K562 (cell line): Measurements from ENCODE around the gene NHSL2. TPM values are rescaled to one million over a fixed set of nuclear protein-coding genes. Genes with fewer than 3 reads are reported as not detected.

Experiments used
- ATF4 ChIP-seq: fragments of 450-650 bp; formaldehyde crosslinking; IDR thresholded peaks from 2 replicates; pipeline ENCODE4 v1.4.0; 2022; ENCODE audit warnings: mild to moderate bottlenecking, moderate library complexity
- CBX5 ChIP-seq: IDR thresholded peaks from 2 replicates; pipeline ENCODE4 v1.6.1; 2014; ENCODE audit warnings: low read depth, borderline replicate concordance
- ETS1 ChIP-seq: conservative IDR thresholded peaks from 2 replicates; pipeline ENCODE4 v1.6.1; 2011; ENCODE audit warnings: low read depth, mild to moderate bottlenecking, low read length; ENCODE audit not compliant: control insufficient read depth
- HMG20A ChIP-seq: fragments of 450-650 bp; formaldehyde crosslinking; conservative IDR thresholded peaks from 2 replicates; pipeline ENCODE4 v1.4.0; 2020; ENCODE audit warnings: mild to moderate bottlenecking, mixed read lengths
- MAFG ChIP-seq: fragments of 450-650 bp; conservative IDR thresholded peaks from 2 replicates; pipeline ENCODE4 v1.6.1; 2016; ENCODE audit warnings: missing genetic modification characterization, missing compliant biosample characterization
- NR3C1 ChIP-seq: sonication (generic); formaldehyde crosslinking; IDR thresholded peaks from 2 replicates; pipeline ENCODE4 v1.8.1; 2022; ENCODE audit warnings: missing genetic modification reagents
- POLR2H ChIP-seq: IDR thresholded peaks from 2 replicates; pipeline ENCODE4 v1.6.1; 2016; ENCODE audit warnings: missing genetic modification characterization, low read depth, mild to moderate bottlenecking, control low read depth, missing compliant biosample characterization, moderate library complexity
- PRDM10 ChIP-seq: fragments of 450-650 bp; IDR thresholded peaks from 2 replicates; pipeline ENCODE4 v1.6.1; 2018; ENCODE audit not compliant: partially characterized antibody
- PRPF4 ChIP-seq: fragments of 200-400 bp; formaldehyde crosslinking; IDR thresholded peaks from one replicate; pipeline ENCODE4 v1.6.1; 2017; ENCODE audit warnings: low read length, low read depth, mild to moderate bottlenecking; ENCODE audit not compliant: insufficient read depth, poor library complexity, severe bottlenecking
- PYGO2 ChIP-seq: fragments of 450-650 bp; IDR thresholded peaks from 2 replicates; pipeline ENCODE4 v1.6.1; 2016; ENCODE audit warnings: mild to moderate bottlenecking, missing genetic modification characterization, moderate library complexity, missing compliant biosample characterization
- SMAD2 ChIP-seq: fragments of 150-350 bp; IDR thresholded peaks from 2 replicates; pipeline ENCODE4 v1.6.1; 2014; ENCODE audit warnings: low read depth, mild to moderate bottlenecking, low read length
- TCFL5 ChIP-seq: fragments of 250-450 bp; sonication (Bioruptor Pico); conservative IDR thresholded peaks from 2 replicates; pipeline ENCODE4 v1.6.1; 2021; ENCODE audit warnings: mild to moderate bottlenecking, moderate library complexity, matching md5 sums
- TFAM ChIP-seq: fragments of 250-450 bp; sonication (Bioruptor Pico); conservative IDR thresholded peaks from 2 replicates; pipeline ENCODE4 v1.5.0; 2021; ENCODE audit warnings: mild to moderate bottlenecking, moderate library complexity
- XRCC3 ChIP-seq: fragments of 450-650 bp; IDR thresholded peaks from 2 replicates; pipeline ENCODE4 v1.6.1; 2017; ENCODE audit warnings: mild to moderate bottlenecking, moderate library complexity
- ZBTB2 ChIP-seq: fragments of 450-650 bp; IDR thresholded peaks from 2 replicates; pipeline ENCODE4 v1.6.1; 2016; ENCODE audit warnings: antibody characterized with exemption
- ZNF133 ChIP-seq: fragments of 250-450 bp; sonication (Bioruptor Pico); IDR thresholded peaks from 2 replicates; pipeline ENCODE4 v1.4.0; 2020; ENCODE audit warnings: mild to moderate bottlenecking
- ZNF449 ChIP-seq: fragments of 250-450 bp; sonication (Bioruptor Pico); IDR thresholded peaks from 2 replicates; pipeline ENCODE4 v1.8.0; 2022; ENCODE audit warnings: moderate library complexity, mild to moderate bottlenecking, inconsistent platforms
- ZNF764 ChIP-seq: fragments of 250-450 bp; sonication (Bioruptor Pico); IDR thresholded peaks from 2 replicates; pipeline ENCODE4 v1.4.0; 2020; ENCODE audit warnings: low read depth, mild to moderate bottlenecking, moderate library complexity
- polyA plus RNA-seq, 8 experiments: library from polyadenylated mRNA; depleted of rRNA in 4 of 8; stranded (reverse) in 5 of 8; unstranded in 3 of 8; fragments of >200 nt; fragmentation: Nextera tagmentation in 2 of 8; fragmentation: Illumina TruSeq in 1 of 8; extraction: Ambion mirVana in 2 of 8; extraction: Trizol in 1 of 8; gene quantifications; 2 replicates each; pipeline versions ENCODE4 v1.2.1 to v1.2.3, GENCODE V29; 2011 to 2014; ENCODE audit warnings: inconsistent platforms in 1 of 8, missing spikeins in 1 of 8
- total RNA-seq, 7 experiments: library from RNA; depleted of rRNA in 6 of 7; stranded (reverse); fragments of >200 nt in 6 of 7; fragmentation: Illumina TruSeq in 2 of 7; extraction: Trizol in 2 of 7; gene quantifications; 2 replicates each; pipeline versions ENCODE4 v1.2.1 to v1.2.3, GENCODE V29; 2011 to 2021; ENCODE audit warnings: low replicate concordance in 1 of 7

Gene NHSL2
- total and polyA plus RNA-seq, 9 of the 15 experiments (the other 6 are each of a cell fraction or from before 2014, with no cell fraction given), result 0.02 TPM; not detected in 8

- TF ChIP-seq PRDM10 (no peak), PRPF4 (no peak), ATF4 (CRISPR knock-in tag) (no peak), SMAD2 (no peak), NR3C1 (CRISPR knock-in tag) (no peak), POLR2H (tag) (no peak), TCFL5 (CRISPR knock-in tag) (no peak), HMG20A (CRISPR knock-in tag) (no peak), MAFG (tag) (no peak), ZNF449 (CRISPR knock-in tag) (peak; percentile 100; the same call in 1 of the 2 replicates), ZBTB2 (no peak), CBX5 (no peak), ETS1 (no peak), TFAM (no peak), ZNF133 (CRISPR knock-in tag) (no peak), XRCC3 (no peak), PYGO2 (tag) (no peak), ZNF764 (CRISPR knock-in tag) (no peak)
These were observed 107.8 kb downstream of the NHSL2 start (continued) for GRCh38 chrX:72018277-72019112.
